HepG2 (cell line): ENCODE results near the gene HES2.

Experiments
- EP300 ChIP-seq, 3 experiments: sonication (generic) in 1 of 3; formaldehyde crosslinking in 1 of 3; IDR thresholded peaks; 2 replicates each; pipeline versions ENCODE4 v1.5.1 to v1.6.1; 2011 to 2020; ENCODE audit warnings: low read depth in 2 of 3, low read length in 2 of 3, borderline replicate concordance in 1 of 3, improper control_type of control experiment in 1 of 3, mild to moderate bottlenecking in 1 of 3, missing genetic modification reagents in 1 of 3, moderate library complexity in 1 of 3
- GTF2F1 ChIP-seq: fragments of 150-350 bp; IDR thresholded peaks from 2 replicates; pipeline ENCODE4 v1.6.1; 2014; ENCODE audit warnings: low read length
- TF ChIP-seq, protein P1 (sequence below): sonication (generic); formaldehyde crosslinking; IDR thresholded peaks from 2 replicates; pipeline ENCODE4 v1.8.0; 2022; ENCODE audit warnings: missing genetic modification reagents, mild to moderate bottlenecking, moderate library complexity, borderline replicate concordance
- TF ChIP-seq, protein P2 (sequence below): sonication (generic); formaldehyde crosslinking; IDR thresholded peaks from 2 replicates; pipeline ENCODE4 v1.4.0; 2020; ENCODE audit warnings: missing genetic modification reagents

DNA sequence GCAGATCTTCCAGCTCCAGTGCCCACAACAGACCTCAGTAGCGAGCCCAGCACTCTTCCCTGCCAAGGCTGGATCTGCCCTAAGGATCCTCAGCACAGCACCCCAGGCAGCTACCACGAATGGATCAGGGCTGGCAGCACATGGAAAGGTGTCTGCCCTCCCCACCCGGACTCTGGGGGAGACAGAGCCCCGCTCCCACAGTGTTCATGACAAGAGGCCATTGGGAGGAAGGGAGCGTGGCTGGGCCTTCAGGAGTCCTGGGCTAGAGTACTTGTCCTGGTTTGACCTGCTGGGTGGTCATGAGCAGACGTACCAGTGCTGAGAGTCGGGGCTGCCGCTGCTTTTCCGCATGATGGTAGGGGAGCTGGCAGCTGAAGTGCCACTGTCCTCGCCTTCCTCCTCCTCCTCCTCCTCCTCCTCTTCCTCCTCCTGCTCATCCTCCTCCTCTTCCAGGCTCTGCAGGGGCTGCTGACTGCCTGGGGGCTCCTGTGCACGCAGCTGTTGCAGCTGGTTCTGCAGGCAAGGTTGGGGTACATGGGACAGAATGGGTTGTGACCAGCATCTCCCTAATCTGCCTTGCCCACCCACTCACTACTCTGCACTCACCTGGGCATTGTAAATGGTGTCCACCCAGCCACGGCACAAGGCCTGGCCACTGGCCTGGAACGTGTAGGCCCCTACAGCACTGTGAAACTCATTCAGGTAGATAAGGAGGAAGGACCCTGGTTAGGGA is 49.2 kb upstream of the HES2 start:
- TF ChIP-seq EP300 (IDR thresholded peaks at IDR 0.05; ENCODE audit: low read depth in 2 of 2, low read length in 2 of 2) (no peak), EP300 (CRISPR knock-in tag; IDR thresholded peaks at IDR 0.05; ENCODE audit: borderline replicate concordance) (no peak), GTF2F1 (no peak)
- TF ChIP-seq, protein P1, sequence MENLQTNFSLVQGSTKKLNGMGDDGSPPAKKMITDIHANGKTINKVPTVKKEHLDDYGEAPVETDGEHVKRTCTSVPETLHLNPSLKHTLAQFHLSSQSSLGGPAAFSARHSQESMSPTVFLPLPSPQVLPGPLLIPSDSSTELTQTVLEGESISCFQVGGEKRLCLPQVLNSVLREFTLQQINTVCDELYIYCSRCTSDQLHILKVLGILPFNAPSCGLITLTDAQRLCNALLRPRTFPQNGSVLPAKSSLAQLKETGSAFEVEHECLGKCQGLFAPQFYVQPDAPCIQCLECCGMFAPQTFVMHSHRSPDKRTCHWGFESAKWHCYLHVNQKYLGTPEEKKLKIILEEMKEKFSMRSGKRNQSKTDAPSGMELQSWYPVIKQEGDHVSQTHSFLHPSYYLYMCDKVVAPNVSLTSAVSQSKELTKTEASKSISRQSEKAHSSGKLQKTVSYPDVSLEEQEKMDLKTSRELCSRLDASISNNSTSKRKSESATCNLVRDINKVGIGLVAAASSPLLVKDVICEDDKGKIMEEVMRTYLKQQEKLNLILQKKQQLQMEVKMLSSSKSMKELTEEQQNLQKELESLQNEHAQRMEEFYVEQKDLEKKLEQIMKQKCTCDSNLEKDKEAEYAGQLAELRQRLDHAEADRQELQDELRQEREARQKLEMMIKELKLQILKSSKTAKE: no peak
- TF ChIP-seq, protein P2, sequence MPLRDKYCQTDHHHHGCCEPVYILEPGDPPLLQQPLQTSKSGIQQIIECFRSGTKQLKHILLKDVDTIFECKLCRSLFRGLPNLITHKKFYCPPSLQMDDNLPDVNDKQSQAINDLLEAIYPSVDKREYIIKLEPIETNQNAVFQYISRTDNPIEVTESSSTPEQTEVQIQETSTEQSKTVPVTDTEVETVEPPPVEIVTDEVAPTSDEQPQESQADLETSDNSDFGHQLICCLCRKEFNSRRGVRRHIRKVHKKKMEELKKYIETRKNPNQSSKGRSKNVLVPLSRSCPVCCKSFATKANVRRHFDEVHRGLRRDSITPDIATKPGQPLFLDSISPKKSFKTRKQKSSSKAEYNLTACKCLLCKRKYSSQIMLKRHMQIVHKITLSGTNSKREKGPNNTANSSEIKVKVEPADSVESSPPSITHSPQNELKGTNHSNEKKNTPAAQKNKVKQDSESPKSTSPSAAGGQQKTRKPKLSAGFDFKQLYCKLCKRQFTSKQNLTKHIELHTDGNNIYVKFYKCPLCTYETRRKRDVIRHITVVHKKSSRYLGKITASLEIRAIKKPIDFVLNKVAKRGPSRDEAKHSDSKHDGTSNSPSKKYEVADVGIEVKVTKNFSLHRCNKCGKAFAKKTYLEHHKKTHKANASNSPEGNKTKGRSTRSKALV (CRISPR knock-in tag): no peak
